ENCODE data around the gene PFKFB3. TPM values are rescaled to one million over a fixed set of nuclear protein-coding genes. Genes with fewer than 3 reads are reported as not detected.
"Not testable (repeated sequence)": the region's sequence is repeated elsewhere in the genome, so short reads cannot be mapped to it uniquely, and the experiment has no call there.

The PFKFB3 gene
- total RNA-seq, 1 donor from 2014 or later = 43.2 TPM

DNA sequence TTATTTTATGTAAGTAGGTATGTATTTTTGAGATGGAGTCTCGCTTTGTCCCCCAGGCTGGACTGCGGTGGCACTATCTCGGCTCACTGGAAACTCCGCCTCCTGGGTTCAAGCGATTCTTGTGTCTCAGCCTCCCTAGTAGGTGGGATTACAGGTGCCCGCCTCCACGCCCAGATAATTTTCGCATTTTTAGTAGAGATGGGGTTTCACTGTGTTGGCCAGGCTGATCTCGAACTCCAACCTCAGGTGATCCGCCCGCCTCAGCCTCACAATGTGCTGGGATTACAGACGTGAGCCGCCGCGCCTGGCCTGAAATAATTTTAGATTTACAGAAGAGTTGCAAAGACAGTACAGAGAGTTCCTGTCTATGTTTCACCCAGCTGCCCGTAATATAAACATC lies 37.5 kb downstream of the PFKFB3 start:
- TF ChIP-seq, protein P1, sequence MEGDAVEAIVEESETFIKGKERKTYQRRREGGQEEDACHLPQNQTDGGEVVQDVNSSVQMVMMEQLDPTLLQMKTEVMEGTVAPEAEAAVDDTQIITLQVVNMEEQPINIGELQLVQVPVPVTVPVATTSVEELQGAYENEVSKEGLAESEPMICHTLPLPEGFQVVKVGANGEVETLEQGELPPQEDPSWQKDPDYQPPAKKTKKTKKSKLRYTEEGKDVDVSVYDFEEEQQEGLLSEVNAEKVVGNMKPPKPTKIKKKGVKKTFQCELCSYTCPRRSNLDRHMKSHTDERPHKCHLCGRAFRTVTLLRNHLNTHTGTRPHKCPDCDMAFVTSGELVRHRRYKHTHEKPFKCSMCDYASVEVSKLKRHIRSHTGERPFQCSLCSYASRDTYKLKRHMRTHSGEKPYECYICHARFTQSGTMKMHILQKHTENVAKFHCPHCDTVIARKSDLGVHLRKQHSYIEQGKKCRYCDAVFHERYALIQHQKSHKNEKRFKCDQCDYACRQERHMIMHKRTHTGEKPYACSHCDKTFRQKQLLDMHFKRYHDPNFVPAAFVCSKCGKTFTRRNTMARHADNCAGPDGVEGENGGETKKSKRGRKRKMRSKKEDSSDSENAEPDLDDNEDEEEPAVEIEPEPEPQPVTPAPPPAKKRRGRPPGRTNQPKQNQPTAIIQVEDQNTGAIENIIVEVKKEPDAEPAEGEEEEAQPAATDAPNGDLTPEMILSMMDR (IDR thresholded peaks at IDR 0.05) = no peak
- TF ChIP-seq POLR2A (IDR thresholded peaks at IDR 0.05) = no peak
- TF ChIP-seq POLR2AphosphoS5 (IDR thresholded peaks at IDR 0.05; ENCODE audit: insufficient read depth in 1 of 2, low read depth in 1 of 2) = no peak
- Histone ChIP-seq H3K27me3 (no peaks in the 10 kb centered on the region), H3K4me3 (no peak overlapping the region), H3K9me3 (no peaks in the 10 kb centered on the region), H3K4me1 (no peaks in the 10 kb centered on the region), H3K36me3 (no peaks in the 10 kb centered on the region), H3K27ac (no peak overlapping the region)
- intact Hi-C loops (cut with DNase I) = no loop called here
- DNase-seq (ENCODE audit: extremely low spot score in 2 of 2) = no peak

- DNase-seq (ENCODE audit: extremely low spot score in 2 of 2) = no peak
- no peaks in the 10 kb centered on the region for H3K9me3 ChIP-seq
- H3K27me3 ChIP-seq = no peaks in the 10 kb centered on the region
- H3K36me3 ChIP-seq = no peaks in the 10 kb centered on the region
- H3K4me3 ChIP-seq = no peak overlapping the region
- no peaks in the 10 kb centered on the region for H3K4me1 ChIP-seq
- no peak overlapping the region for H3K27ac ChIP-seq
- intact Hi-C loops (cut with DNase I) = no loop called here
- TF ChIP-seq POLR2AphosphoS5 (IDR thresholded peaks at IDR 0.05; ENCODE audit: insufficient read depth in 1 of 2, low read depth in 1 of 2) = no peak
- TF ChIP-seq POLR2A (IDR thresholded peaks at IDR 0.05) = no peak
- TF ChIP-seq, protein P1 (IDR thresholded peaks at IDR 0.05) = no peak
Measured at GRCh38 chr10:6242089-6242488, 39.4 kb downstream of the PFKFB3 start.

DNA sequence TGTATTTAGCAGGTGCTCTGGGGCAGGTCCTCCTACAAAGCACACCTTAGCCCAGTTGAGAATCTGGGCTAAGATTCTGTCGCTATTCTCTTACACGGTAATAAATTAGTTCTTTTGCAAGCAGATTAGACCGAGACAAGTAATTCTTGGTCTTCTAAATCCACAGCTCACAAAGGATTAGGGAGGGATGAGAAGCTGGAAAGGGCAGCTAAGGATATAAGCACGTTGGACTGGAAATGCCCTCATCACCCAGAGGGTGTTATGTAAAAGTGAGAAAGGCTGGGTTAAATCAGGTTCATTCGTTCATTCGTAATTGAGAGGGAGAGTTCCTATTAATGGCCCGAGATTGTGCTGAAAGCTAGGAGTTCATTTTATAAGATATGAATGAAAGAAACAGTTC lies 41.8 kb downstream of the PFKFB3 start:
- DNase-seq (ENCODE audit: extremely low spot score in 2 of 2) = no peak
- TF ChIP-seq, protein P1 (IDR thresholded peaks at IDR 0.05) = no peak
- TF ChIP-seq POLR2AphosphoS5 (IDR thresholded peaks at IDR 0.05; ENCODE audit: insufficient read depth in 1 of 2, low read depth in 1 of 2) (no peak), POLR2A (IDR thresholded peaks at IDR 0.05) (no peak)
- Histone ChIP-seq H3K4me1 (no peaks in the 10 kb centered on the region), H3K4me3 (no peak overlapping the region), H3K27ac (no peak overlapping the region), H3K36me3 (no peaks in the 10 kb centered on the region), H3K9me3 (no peaks in the 10 kb centered on the region), H3K27me3 (no peaks in the 10 kb centered on the region)
- intact Hi-C loops (cut with DNase I) = no loop called here

GRCh38 chr10:6247041-6247712 lies 44.4 kb downstream of the PFKFB3 start:
- TF ChIP-seq, protein P1 (IDR thresholded peaks at IDR 0.05) = no peak
- no peak for TF ChIP-seq POLR2A (IDR thresholded peaks at IDR 0.05)
- TF ChIP-seq POLR2AphosphoS5 (IDR thresholded peaks at IDR 0.05; ENCODE audit: insufficient read depth in 1 of 2, low read depth in 1 of 2) = no peak
- H3K4me3 ChIP-seq = no peak overlapping the region
- H3K27ac ChIP-seq = no peak overlapping the region
- no peaks in the 10 kb centered on the region for H3K9me3 ChIP-seq
- intact Hi-C loops (cut with DNase I) = no loop called here
- no peaks in the 10 kb centered on the region for H3K4me1 ChIP-seq
- DNase-seq (ENCODE audit: extremely low spot score in 2 of 2) = no peak
- no peaks in the 10 kb centered on the region for H3K27me3 ChIP-seq
- no peaks in the 10 kb centered on the region for H3K36me3 ChIP-seq

GRCh38 chr10:6248908-6249307 lies 46.2 kb downstream of the PFKFB3 start:
- H3K9me3 ChIP-seq; H3K27me3 ChIP-seq; H3K27ac ChIP-seq; DNase-seq (ENCODE audit: extremely low spot score in 2 of 2); H3K36me3 ChIP-seq; H3K4me1 ChIP-seq; intact Hi-C loops (cut with DNase I); H3K4me3 ChIP-seq: not testable (repeated sequence)

Measured in vagina (tissue), 2 donors.